ENCODE measurements around the gene MOB1B. TPM values are rescaled to one million over a fixed set of nuclear protein-coding genes. Genes with fewer than 3 reads are reported as not detected.
"Not testable (repeated sequence)": the region's sequence is repeated elsewhere in the genome, so short reads cannot be mapped to it uniquely, and the experiment has no call there.

Gene MOB1B
- total and polyA plus RNA-seq, 9 donors, result 6.4 to 25.7 (median 17.6) TPM

GRCh38 chr4:71006203-71006907 is 104.2 kb downstream of the MOB1B start:
- Histone ChIP-seq H3K4me1 (ENCODE audit: insufficient read depth) (no peaks in the 10 kb centered on the region), H3K36me3 (no peaks in the 10 kb centered on the region), H3K27me3 (no peaks in the 10 kb centered on the region), H3K4me3 (no peak overlapping the region), H3K9me3 (no peaks in the 10 kb centered on the region), H3K27ac (no peak overlapping the region)
- no peak for DNase-seq
- 88 to 93% (median 90%) methylated on average over 6 of the region's 6 CpGs for WGBS, 3 donors
- TF ChIP-seq CTCF (IDR thresholded peaks at IDR 0.05) (no peak), EP300 (IDR thresholded peaks at IDR 0.05) (no peak), POLR2A (IDR thresholded peaks at IDR 0.05) (no peak)
- intact Hi-C loops (cut with DNase I), result no loop called here

GRCh38 chr4:71008196-71008595 is 106.0 kb downstream of the MOB1B start:
- TF ChIP-seq CTCF (IDR thresholded peaks at IDR 0.05), result no peak
- TF ChIP-seq EP300 (IDR thresholded peaks at IDR 0.05), result no peak
- TF ChIP-seq POLR2A (IDR thresholded peaks at IDR 0.05), result no peak
- intact Hi-C loops (cut with DNase I), result no loop called here
- Histone ChIP-seq H3K27me3 (no peaks in the 10 kb centered on the region), H3K27ac (no peak overlapping the region), H3K36me3 (no peaks in the 10 kb centered on the region), H3K4me1 (ENCODE audit: insufficient read depth) (no peaks in the 10 kb centered on the region), H3K9me3 (no peaks in the 10 kb centered on the region), H3K4me3 (no peak overlapping the region)
- 97 to 98% (median 98%) methylated on average over 2 of the region's 2 CpGs for WGBS, 3 donors
- no peak for DNase-seq

GRCh38 chr4:71009086-71009485 is 106.9 kb downstream of the MOB1B start:
- WGBS, 3 donors, result 51 to 58% (median 55%) methylated on average over 3 of the region's 3 CpGs
- intact Hi-C loops (cut with DNase I), result no loop called here

GRCh38 chr4:71009890-71010588 is 107.9 kb downstream of the MOB1B start:
- H3K4me3 ChIP-seq, result no peak overlapping the region
- no peaks in the 10 kb centered on the region for H3K4me1 ChIP-seq (ENCODE audit: insufficient read depth)
- no peaks in the 10 kb centered on the region for H3K9me3 ChIP-seq
- TF ChIP-seq CTCF (IDR thresholded peaks at IDR 0.05), result peak in 1 of 3 donors; percentile 26
- TF ChIP-seq EP300 (IDR thresholded peaks at IDR 0.05), result no peak
- H3K27ac ChIP-seq, result no peak overlapping the region
- no peak for DNase-seq
- no peaks in the 10 kb centered on the region for H3K36me3 ChIP-seq
- 4% methylated on average over 3 of the region's 3 CpGs for WGBS, 3 donors
- H3K27me3 ChIP-seq, result no peaks in the 10 kb centered on the region
- intact Hi-C loops (cut with DNase I), result no loop called here

More at GRCh38 chr4:71009086-71009485, 106.9 kb downstream of the MOB1B start:
- no peak overlapping the region for H3K4me3 ChIP-seq
- H3K27ac ChIP-seq, result no peak overlapping the region
- no peak for TF ChIP-seq EP300 (IDR thresholded peaks at IDR 0.05)
- H3K27me3 ChIP-seq, result no peaks in the 10 kb centered on the region
- H3K4me1 ChIP-seq (ENCODE audit: insufficient read depth), result no peaks in the 10 kb centered on the region
- H3K36me3 ChIP-seq, result no peaks in the 10 kb centered on the region
- no peak for DNase-seq
- H3K9me3 ChIP-seq, result no peaks in the 10 kb centered on the region

GRCh38 chr4:71011451-71011850 is 109.3 kb downstream of the MOB1B start:
- no peak overlapping the region for H3K27ac ChIP-seq
- no peak overlapping the region for H3K4me3 ChIP-seq
- no peak for DNase-seq
- no peaks in the 10 kb centered on the region for H3K27me3 ChIP-seq
- H3K36me3 ChIP-seq, result no peaks in the 10 kb centered on the region
- no peaks in the 10 kb centered on the region for H3K9me3 ChIP-seq
- whole genome bisulfite sequencing, 3 donors, result 92 to 96% (median 93%) methylated on average over 4 of the region's 4 CpGs
- no peak for TF ChIP-seq EP300 (IDR thresholded peaks at IDR 0.05)
- no peak for TF ChIP-seq POLR2A (IDR thresholded peaks at IDR 0.05)
- no peak for TF ChIP-seq CTCF (IDR thresholded peaks at IDR 0.05)
- intact Hi-C loops (cut with DNase I), result no loop called here
- no peaks in the 10 kb centered on the region for H3K4me1 ChIP-seq (ENCODE audit: insufficient read depth)

GRCh38 chr4:71017391-71017790 is 115.2 kb downstream of the MOB1B start:
- intact Hi-C loops (cut with DNase I), result not testable (repeated sequence)

More at GRCh38 chr4:71017391-71017790, 115.2 kb downstream of the MOB1B start:
- H3K27me3 ChIP-seq; H3K4me1 ChIP-seq (ENCODE audit: insufficient read depth); DNase-seq; H3K36me3 ChIP-seq; H3K9me3 ChIP-seq; H3K27ac ChIP-seq; H3K4me3 ChIP-seq: not testable (repeated sequence)
- WGBS, 3 donors, result 98 to 100% (median 98%) methylated on average over 2 of the region's 2 CpGs
